ENCODE results near the gene VWDE.
A peak's percentile ranks its signal among the peaks of the same experiment; 100 is the strongest.

The VWDE gene

GRCh38 chr7:12281038-12281437, 122.6 kb downstream of the VWDE start:
- DNase-seq, result peak; percentile 49

Data from NCI-H69 (cell line).